HCT116 (cell line): ENCODE data around the gene ADAR. TPM values are rescaled to one million over a fixed set of nuclear protein-coding genes. Genes with fewer than 3 reads are reported as not detected.

Experiments
- ATAC-seq: fragments of 200-7000 bp; cut with Tn5 transposase; 2 replicates; pipeline ENCODE4 v1.9.1; 2020; ENCODE audit warnings: mild to moderate bottlenecking, moderate library complexity
- BruUV-seq: library from RNA; stranded (reverse); fragments of 400-500 nt; replicated peaks from 2 replicates; lab custom pipeline; 2021; lab: Mats Ljungman, UMichigan
- CTCF ChIA-PET: fragments of 300-600 bp; sonication (Branson Sonifier 250); formaldehyde crosslinking; loops from one replicate; lab custom pipeline; 2021; ENCODE audit warnings: antibody characterized with exemption; lab: Charles Lee
- POLR2A ChIA-PET: fragments of 300-600, 350-600 bp; sonication (Branson Sonifier 250); formaldehyde crosslinking; loops from one replicate; lab custom pipeline; 2021; ENCODE audit warnings: antibody characterized with exemption; lab: Charles Lee
- RAD21 ChIA-PET, 2 experiments: fragments of 300-600 bp; sonication (Branson Sonifier 250); formaldehyde crosslinking; loops; one replicate each; lab custom pipeline; 2023; ENCODE audit warnings: low total read pairs in 2 of 2; ENCODE audit not compliant: uncharacterized antibody in 2 of 2, unreplicated experiment in 2 of 2, low non-redundant PET in 1 of 2; lab: Charles Lee
- DNase-seq: peaks from one replicate; pipeline ENCODE4 v3.0.0-alpha.2; 2010; ENCODE audit warnings: low read depth, low spot score
- H2AFZ ChIP-seq: fragments of 200-600 bp; shearing (Covaris generic), sonication (generic); 2 replicates; pipeline ENCODE4 v1.6.1; 2017; ENCODE audit warnings: low read depth, mixed run types, mixed read lengths, antibody characterized with exemption, low read length; ENCODE audit not compliant: poor library complexity, severe bottlenecking
- H3K27ac ChIP-seq: 2 replicates; pipeline ENCODE4 v1.5.1; 2012; ENCODE audit warnings: low read depth, low read length
- H3K27me3 ChIP-seq: fragments of 200-600 bp; sonication (generic); 2 replicates; pipeline ENCODE4 v1.6.1; 2016; ENCODE audit warnings: mixed run types, low read length, mixed read lengths; ENCODE audit not compliant: insufficient read depth
- H3K36me3 ChIP-seq, 2 experiments: fragments of 200-500 bp in 1 of 2; fragments of 200-600 bp in 1 of 2; sonication (Bioruptor generic) in 1 of 2; sonication (generic) in 1 of 2; 2 replicates each; pipeline versions ENCODE4 v1.5.1 to v1.6.1; 2014 to 2016; ENCODE audit warnings: low read length in 2 of 2, inconsistent platforms in 1 of 2, mixed read lengths in 1 of 2, mixed run types in 1 of 2; ENCODE audit not compliant: insufficient read depth in 2 of 2, control insufficient read depth in 1 of 2
- H3K4me1 ChIP-seq, 2 experiments: fragments of 200-600 bp in 1 of 2; sonication (generic) in 1 of 2; 2 replicates each; pipeline versions ENCODE4 v1.5.1 to v1.6.1; 2012 to 2017; ENCODE audit warnings: low read length in 2 of 2, inconsistent platforms in 1 of 2, mild to moderate bottlenecking in 1 of 2, mixed read lengths in 1 of 2, mixed run types in 1 of 2, moderate library complexity in 1 of 2; ENCODE audit not compliant: insufficient read depth in 2 of 2, control insufficient read depth in 1 of 2
- H3K4me2 ChIP-seq: fragments of 200-600 bp; sonication (generic); 2 replicates; pipeline ENCODE4 v1.6.1; 2017; ENCODE audit warnings: mixed run types, low read length, mixed read lengths
- H3K4me3 ChIP-seq, 2 experiments: fragments of 200-600 bp in 1 of 2; sonication (generic) in 1 of 2; replicated peaks in 1 of 2; 2 replicates each; pipeline ENCODE4 v1.5.1; 2011 to 2016; ENCODE audit warnings: low read length in 2 of 2, control low read depth in 1 of 2, low read depth in 1 of 2, mild to moderate bottlenecking in 1 of 2, mixed read lengths in 1 of 2, mixed run types in 1 of 2
- H3K79me2 ChIP-seq: fragments of 200-600 bp; sonication (generic); 2 replicates; pipeline ENCODE4 v1.6.1; 2017; ENCODE audit warnings: mild to moderate bottlenecking, mixed run types, low read length, moderate library complexity, mixed read lengths; ENCODE audit not compliant: insufficient read depth
- H3K9ac ChIP-seq: fragments of 200-600 bp; sonication (generic); 2 replicates; pipeline ENCODE4 v1.6.1; 2016; ENCODE audit warnings: low read length, mixed read lengths
- H3K9me2 ChIP-seq: fragments of 200-600 bp; sonication (generic), shearing (Covaris generic); 2 replicates; pipeline ENCODE4 v1.6.1; 2017; ENCODE audit warnings: mixed run types, mild to moderate bottlenecking, moderate library complexity; ENCODE audit not compliant: insufficient read depth
- H3K9me3 ChIP-seq, 2 experiments: fragments of 200-500 bp in 1 of 2; fragments of 200-600 bp in 1 of 2; sonication (Bioruptor generic) in 1 of 2; sonication (generic) in 1 of 2; 2 replicates each; pipeline ENCODE4 v1.6.1; 2014 to 2017; ENCODE audit warnings: low read length in 2 of 2, mixed read lengths in 2 of 2, inconsistent platforms in 1 of 2, low read depth in 1 of 2, mild to moderate bottlenecking in 1 of 2, mixed run types in 1 of 2, moderate library complexity in 1 of 2; ENCODE audit not compliant: control insufficient read depth in 1 of 2, insufficient read depth in 1 of 2
- H4K20me1 ChIP-seq: fragments of 200-600 bp; sonication (generic), shearing (Covaris generic); 2 replicates; pipeline ENCODE4 v1.6.1; 2017; ENCODE audit warnings: mixed run types, mild to moderate bottlenecking, moderate library complexity; ENCODE audit not compliant: insufficient read depth
- CEBPB ChIP-seq: IDR thresholded peaks from 2 replicates; pipeline ENCODE4 v1.6.1; 2012; ENCODE audit warnings: low read depth
- EGR1 ChIP-seq: IDR thresholded peaks from 2 replicates; pipeline ENCODE4 v1.6.1; 2012; ENCODE audit warnings: low read depth
- EZH2 ChIP-seq: fragments of 200-600 bp; sonication (generic); IDR thresholded peaks from 2 replicates; pipeline ENCODE4 v1.6.1; 2017; ENCODE audit warnings: antibody characterized with exemption, mixed run types
- POLR2AphosphoS5 ChIP-seq: IDR thresholded peaks from 2 replicates; pipeline ENCODE4 v1.6.1; 2011; ENCODE audit warnings: mild to moderate bottlenecking, low read depth, low read length, moderate library complexity
- RAD21 ChIP-seq: IDR thresholded peaks from 2 replicates; pipeline ENCODE4 v1.6.1; 2012; ENCODE audit warnings: low read depth, mild to moderate bottlenecking
- SIN3A ChIP-seq: IDR thresholded peaks from 2 replicates; pipeline ENCODE4 v1.6.1; 2012; ENCODE audit warnings: low read depth
- TCF7L2 ChIP-seq: IDR thresholded peaks from 2 replicates; pipeline ENCODE4 v1.7.0; 2011; ENCODE audit warnings: borderline replicate concordance, inconsistent platforms; ENCODE audit not compliant: insufficient read depth, insufficient read length; ENCODE audit errors: extremely low read depth
- YY1 ChIP-seq: IDR thresholded peaks from 2 replicates; pipeline ENCODE4 v1.6.1; 2011; ENCODE audit warnings: low read length, low read depth, moderate library complexity, mild to moderate bottlenecking; ENCODE audit not compliant: insufficient replicate concordance; ENCODE audit errors: extremely low read depth
- ZFX ChIP-seq: fragments of 450-650 bp; IDR thresholded peaks from 2 replicates; pipeline ENCODE4 v1.6.1; 2017
- intact Hi-C: fragments of 100-400 bp; cut with micrococcal nuclease; formaldehyde crosslinking; loops from 2 replicates; pipeline ENCODE4 v1.10.0; 2022
- total RNA-seq: library from RNA; stranded (reverse); gene quantifications from one replicate; pipeline ENCODE4 v1.2.1, GENCODE V29; 2021; ENCODE audit not compliant: unreplicated experiment
- TF ChIP-seq, protein P1 (sequence below): IDR thresholded peaks from 2 replicates; pipeline ENCODE4 v1.6.1; 2012; ENCODE audit warnings: low read depth
- TF ChIP-seq, protein P2 (sequence below), 3 experiments: fragments of 200-600 bp in 1 of 3; sonication (generic) in 1 of 3; IDR thresholded peaks in 2 of 3; conservative IDR thresholded peaks in 1 of 3; 2 replicates each; pipeline ENCODE4 v1.5.1; 2012 to 2017; ENCODE audit warnings: low read depth in 2 of 3, low read length in 2 of 3, antibody characterized with exemption in 1 of 3, borderline replicate concordance in 1 of 3, control low read depth in 1 of 3, mild to moderate bottlenecking in 1 of 3, mixed read lengths in 1 of 3, mixed run types in 1 of 3, moderate library complexity in 1 of 3; ENCODE audit not compliant: insufficient read depth in 1 of 3
- TF ChIP-seq, protein P3 (sequence below): IDR thresholded peaks from 2 replicates; pipeline ENCODE4 v1.6.1; 2012

The ADAR gene
- total RNA-seq, 1 experiment from 2014 or later, result 169 TPM

DNA sequence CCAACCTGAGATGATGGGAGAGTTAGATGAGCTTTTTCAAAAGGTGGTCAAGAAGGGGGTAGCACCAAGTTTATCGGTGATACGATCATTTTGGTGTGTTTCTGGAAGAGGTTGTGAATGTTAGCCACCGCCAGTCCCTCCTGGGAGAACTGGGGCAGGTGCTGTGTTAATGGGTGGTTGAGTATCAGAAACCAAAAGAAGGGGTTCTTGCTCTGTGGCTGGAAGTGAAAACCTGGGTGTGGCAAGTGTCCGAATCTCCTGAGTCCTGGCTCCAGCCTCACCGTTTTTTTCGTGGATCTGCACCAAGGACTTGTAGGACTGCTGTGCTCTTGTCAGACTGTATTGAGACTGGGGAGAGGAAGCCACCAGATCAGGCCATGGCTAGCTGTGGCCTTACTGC, 57.3 kb downstream of the ADAR start:
- no TSS peak for BruUV-seq
- Histone ChIP-seq H3K4me1 (peaks cover 0 to 3% of the 10 kb centered on the region in 2 experiments; a peak in 1 of 4 replicates), H3K79me2 (peaks cover 5% of the 10 kb centered on the region; the same call in 1 of the 2 replicates), H3K4me2 (no peak overlapping the region), H3K9ac (no peak overlapping the region), H2AFZ (no peak overlapping the region), H3K4me3 (no peak overlapping the region), H3K36me3 (peaks cover 60 to 67% of the 10 kb centered on the region in 2 experiments), H3K27ac (no peak overlapping the region), H3K9me3 (no peaks in the 10 kb centered on the region), H4K20me1 (no peaks in the 10 kb centered on the region), H3K27me3 (no peaks in the 10 kb centered on the region), H3K9me2 (no peaks in the 10 kb centered on the region)
- no peak for DNase-seq
- intact Hi-C loops, result no loop called here
- TF ChIP-seq, protein P1, sequence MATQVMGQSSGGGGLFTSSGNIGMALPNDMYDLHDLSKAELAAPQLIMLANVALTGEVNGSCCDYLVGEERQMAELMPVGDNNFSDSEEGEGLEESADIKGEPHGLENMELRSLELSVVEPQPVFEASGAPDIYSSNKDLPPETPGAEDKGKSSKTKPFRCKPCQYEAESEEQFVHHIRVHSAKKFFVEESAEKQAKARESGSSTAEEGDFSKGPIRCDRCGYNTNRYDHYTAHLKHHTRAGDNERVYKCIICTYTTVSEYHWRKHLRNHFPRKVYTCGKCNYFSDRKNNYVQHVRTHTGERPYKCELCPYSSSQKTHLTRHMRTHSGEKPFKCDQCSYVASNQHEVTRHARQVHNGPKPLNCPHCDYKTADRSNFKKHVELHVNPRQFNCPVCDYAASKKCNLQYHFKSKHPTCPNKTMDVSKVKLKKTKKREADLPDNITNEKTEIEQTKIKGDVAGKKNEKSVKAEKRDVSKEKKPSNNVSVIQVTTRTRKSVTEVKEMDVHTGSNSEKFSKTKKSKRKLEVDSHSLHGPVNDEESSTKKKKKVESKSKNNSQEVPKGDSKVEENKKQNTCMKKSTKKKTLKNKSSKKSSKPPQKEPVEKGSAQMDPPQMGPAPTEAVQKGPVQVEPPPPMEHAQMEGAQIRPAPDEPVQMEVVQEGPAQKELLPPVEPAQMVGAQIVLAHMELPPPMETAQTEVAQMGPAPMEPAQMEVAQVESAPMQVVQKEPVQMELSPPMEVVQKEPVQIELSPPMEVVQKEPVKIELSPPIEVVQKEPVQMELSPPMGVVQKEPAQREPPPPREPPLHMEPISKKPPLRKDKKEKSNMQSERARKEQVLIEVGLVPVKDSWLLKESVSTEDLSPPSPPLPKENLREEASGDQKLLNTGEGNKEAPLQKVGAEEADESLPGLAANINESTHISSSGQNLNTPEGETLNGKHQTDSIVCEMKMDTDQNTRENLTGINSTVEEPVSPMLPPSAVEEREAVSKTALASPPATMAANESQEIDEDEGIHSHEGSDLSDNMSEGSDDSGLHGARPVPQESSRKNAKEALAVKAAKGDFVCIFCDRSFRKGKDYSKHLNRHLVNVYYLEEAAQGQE, result no peak
- no peak for TF ChIP-seq EGR1
- no peak for TF ChIP-seq TCF7L2
- TF ChIP-seq ZFX, result no peak
- TF ChIP-seq CEBPB, result no peak
- TF ChIP-seq POLR2AphosphoS5, result no peak
- no peak for TF ChIP-seq SIN3A
- TF ChIP-seq YY1, result no peak
- no peak for TF ChIP-seq RAD21
- TF ChIP-seq, protein P2, sequence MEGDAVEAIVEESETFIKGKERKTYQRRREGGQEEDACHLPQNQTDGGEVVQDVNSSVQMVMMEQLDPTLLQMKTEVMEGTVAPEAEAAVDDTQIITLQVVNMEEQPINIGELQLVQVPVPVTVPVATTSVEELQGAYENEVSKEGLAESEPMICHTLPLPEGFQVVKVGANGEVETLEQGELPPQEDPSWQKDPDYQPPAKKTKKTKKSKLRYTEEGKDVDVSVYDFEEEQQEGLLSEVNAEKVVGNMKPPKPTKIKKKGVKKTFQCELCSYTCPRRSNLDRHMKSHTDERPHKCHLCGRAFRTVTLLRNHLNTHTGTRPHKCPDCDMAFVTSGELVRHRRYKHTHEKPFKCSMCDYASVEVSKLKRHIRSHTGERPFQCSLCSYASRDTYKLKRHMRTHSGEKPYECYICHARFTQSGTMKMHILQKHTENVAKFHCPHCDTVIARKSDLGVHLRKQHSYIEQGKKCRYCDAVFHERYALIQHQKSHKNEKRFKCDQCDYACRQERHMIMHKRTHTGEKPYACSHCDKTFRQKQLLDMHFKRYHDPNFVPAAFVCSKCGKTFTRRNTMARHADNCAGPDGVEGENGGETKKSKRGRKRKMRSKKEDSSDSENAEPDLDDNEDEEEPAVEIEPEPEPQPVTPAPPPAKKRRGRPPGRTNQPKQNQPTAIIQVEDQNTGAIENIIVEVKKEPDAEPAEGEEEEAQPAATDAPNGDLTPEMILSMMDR (IDR thresholded peaks at IDR 0.05 in 2 of 3, conservative IDR thresholded peaks at IDR 0.05 in 1 of 3; ENCODE audit: borderline replicate concordance in 1 of 3, insufficient read depth in 1 of 3, low read depth in 2 of 3, low read length in 2 of 3), result no peak
- TF ChIP-seq, protein P3, sequence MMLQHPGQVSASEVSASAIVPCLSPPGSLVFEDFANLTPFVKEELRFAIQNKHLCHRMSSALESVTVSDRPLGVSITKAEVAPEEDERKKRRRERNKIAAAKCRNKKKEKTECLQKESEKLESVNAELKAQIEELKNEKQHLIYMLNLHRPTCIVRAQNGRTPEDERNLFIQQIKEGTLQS, result no peak
- TF ChIP-seq EZH2, result no peak
- POLR2A ChIA-PET, result no interaction called here
- RAD21 ChIA-PET, result no interaction called here
- ATAC-seq, result no peak
- CTCF ChIA-PET, result no interaction called here
